DLD1 (cell line): Measurements from ENCODE around the gene ST6GALNAC2.
"Not testable (repeated sequence)": the region's sequence is repeated elsewhere in the genome, so short reads cannot be mapped to it uniquely, and the experiment has no call there.

Source experiments
- in situ Hi-C: cut with HindIII; loops from 2 replicates; pipeline ENCODE4 v1.10.0; 2017; ENCODE audit warnings: low sequenced_read_pairs

Gene ST6GALNAC2

GRCh38 chr17:76530811-76531485 is 54.7 kb downstream of the ST6GALNAC2 start:
- in situ Hi-C loops: loop anchor here (10.0 kb wide), 1 partner anchor 184 kb away; the partner anchor contains the start of gene MXRA7

- in situ Hi-C loops: loop anchor here (10.0 kb wide), 1 partner anchor 185 kb away; the partner anchor contains the start of gene MXRA7
Measured at GRCh38 chr17:76530095-76530723, 55.5 kb downstream of the ST6GALNAC2 start.

- in situ Hi-C loops: loop anchor here (10.0 kb wide), 1 partner anchor 185 kb away; the partner anchor contains the start of gene MXRA7
Measured at GRCh38 chr17:76529224-76530094, 56.2 kb downstream of the ST6GALNAC2 start.

- in situ Hi-C loops: no loop called here
Measured at GRCh38 chr17:76528528-76529223, 57.0 kb downstream of the ST6GALNAC2 start.

GRCh38 chr17:76528156-76528527 is 57.5 kb downstream of the ST6GALNAC2 start:
- in situ Hi-C loops: no loop called here

GRCh38 chr17:76527430-76528111 is 58.1 kb downstream of the ST6GALNAC2 start:
- in situ Hi-C loops: no loop called here

- in situ Hi-C loops: not testable (repeated sequence)
Measured at GRCh38 chr17:76527016-76527415, 58.6 kb downstream of the ST6GALNAC2 start.

- in situ Hi-C loops: not testable (repeated sequence)
Measured at GRCh38 chr17:76525513-76525833, 60.2 kb downstream of the ST6GALNAC2 start.

GRCh38 chr17:76524598-76525512 is 60.8 kb downstream of the ST6GALNAC2 start:
- in situ Hi-C loops: no loop called here

GRCh38 chr17:76523084-76524037 is 62.3 kb downstream of the ST6GALNAC2 start:
- in situ Hi-C loops: no loop called here

- in situ Hi-C loops: not testable (repeated sequence)
Measured at GRCh38 chr17:76521683-76522082, 64.0 kb downstream of the ST6GALNAC2 start.

GRCh38 chr17:76521262-76521661 is 64.4 kb downstream of the ST6GALNAC2 start:
- in situ Hi-C loops: no loop called here

GRCh38 chr17:76519048-76519966 is 66.4 kb downstream of the ST6GALNAC2 start:
- in situ Hi-C loops: no loop called here

GRCh38 chr17:76517638-76518038 is 68.0 kb downstream of the ST6GALNAC2 start:
- in situ Hi-C loops: no loop called here
